NB4 (cell line): ENCODE measurements around the gene PTGER2.

Source experiments
- DNase-seq: peaks from one replicate; pipeline ENCODE4 v3.0.0; 2010; ENCODE audit warnings: low read depth
- H3K4me3 ChIP-seq: one replicate; pipeline ENCODE4 v1.5.1; 2011; ENCODE audit warnings: mild to moderate bottlenecking, low read depth, low read length, moderate library complexity
- CTCF ChIP-seq: IDR thresholded peaks from one replicate; pipeline ENCODE4 v1.5.1; 2012; ENCODE audit warnings: low read depth, low read length
- MAX ChIP-seq: IDR thresholded peaks from 2 replicates; pipeline ENCODE4 v1.6.1; 2011; ENCODE audit warnings: low read depth, low read length
- MYC ChIP-seq: IDR thresholded peaks from 2 replicates; pipeline ENCODE4 v1.6.1; 2011; ENCODE audit warnings: low read depth, low read length
- POLR2A ChIP-seq: IDR thresholded peaks from 2 replicates; pipeline ENCODE4 v1.6.1; 2011; ENCODE audit warnings: mild to moderate bottlenecking; ENCODE audit not compliant: insufficient read length; ENCODE audit errors: extremely low read depth

Gene PTGER2

GRCh38 chr14:52307376-52307775 is 6.7 kb upstream of the PTGER2 start:
- no peak overlapping the region for H3K4me3 ChIP-seq
- TF ChIP-seq CTCF = no peak
- no peak for TF ChIP-seq MYC
- no peak for TF ChIP-seq MAX
- no peak for TF ChIP-seq POLR2A
- DNase-seq = no peak

- TF ChIP-seq MAX (no peak), MYC (no peak), POLR2A (no peak), CTCF (no peak)
- no peak overlapping the region for H3K4me3 ChIP-seq
- DNase-seq = no peak
These were observed 6.2 kb upstream of the PTGER2 start for GRCh38 chr14:52307905-52308304.

GRCh38 chr14:52310541-52310940 is 3.6 kb upstream of the PTGER2 start:
- no peak for DNase-seq
- no peak overlapping the region for H3K4me3 ChIP-seq
- TF ChIP-seq MAX (no peak), POLR2A (no peak), CTCF (no peak), MYC (no peak)

- peak; percentile 37 for DNase-seq
These were observed 1.2 kb upstream of the PTGER2 start for GRCh38 chr14:52312931-52313355.

GRCh38 chr14:52313462-52313861 is 650 bp upstream of the PTGER2 start:
- no peak for TF ChIP-seq POLR2A
- TF ChIP-seq MYC = no peak
- TF ChIP-seq MAX = no peak
- no peak for TF ChIP-seq CTCF
- peak overlapping the region; percentile 40 for H3K4me3 ChIP-seq
- no peak for DNase-seq

More at GRCh38 chr14:52312931-52313355, 1.2 kb upstream of the PTGER2 start:
- TF ChIP-seq POLR2A (no peak), MAX (no peak), MYC (no peak), CTCF (no peak)
- H3K4me3 ChIP-seq = no peak overlapping the region

- DNase-seq = peak; percentile 37
- TF ChIP-seq MYC (no peak), POLR2A (no peak), MAX (no peak), CTCF (no peak)
- peak overlapping the region; percentile 57 for H3K4me3 ChIP-seq
These were observed 663 bp downstream of the PTGER2 start for GRCh38 chr14:52314595-52315354.
